Stimulated activated CD4-positive, alpha-beta T cell treated with anti-CD3 and anti-CD28 coated beads, Interleukin-15, amount 100 ng/mL, for 24 hours (primary cell): Measurements from ENCODE around the gene PRDM16.

Source experiments
- DNase-seq: peaks from one replicate; pipeline ENCODE4 v3.0.0-alpha.2; 2020

PRDM16 gene

GRCh38 chr1:3070644-3071564, 1.9 kb downstream of the PRDM16 start:
- DNase-seq, result no peak

GRCh38 chr1:3071565-3072390, 2.8 kb downstream of the PRDM16 start:
- DNase-seq, result no peak

- DNase-seq, result no peak
Observed at GRCh38 chr1:3072391-3073185, 3.6 kb downstream of the PRDM16 start.

GRCh38 chr1:3073186-3073488, 4.1 kb downstream of the PRDM16 start:
- DNase-seq, result no peak

- no peak for DNase-seq
Observed at GRCh38 chr1:3073489-3074296, 4.7 kb downstream of the PRDM16 start.

- no peak for DNase-seq
Observed at GRCh38 chr1:3074297-3074741, 5.3 kb downstream of the PRDM16 start.

GRCh38 chr1:3074800-3075199, 5.8 kb downstream of the PRDM16 start:
- no peak for DNase-seq

- no peak for DNase-seq
Observed at GRCh38 chr1:3075666-3076362, 6.8 kb downstream of the PRDM16 start.

- DNase-seq, result no peak
Observed at GRCh38 chr1:3076363-3076740, 7.3 kb downstream of the PRDM16 start.

- DNase-seq, result no peak
Observed at GRCh38 chr1:3077081-3077480, 8.1 kb downstream of the PRDM16 start.

GRCh38 chr1:3077561-3077960, 8.6 kb downstream of the PRDM16 start:
- DNase-seq, result no peak

GRCh38 chr1:3078430-3078861, 9.4 kb downstream of the PRDM16 start:
- no peak for DNase-seq

GRCh38 chr1:3078871-3079270, 9.9 kb downstream of the PRDM16 start:
- no peak for DNase-seq

GRCh38 chr1:3079381-3080052, 10.5 kb downstream of the PRDM16 start:
- DNase-seq, result no peak

GRCh38 chr1:3080053-3080955, 11.3 kb downstream of the PRDM16 start:
- DNase-seq, result no peak

- no peak for DNase-seq
Observed at GRCh38 chr1:3081171-3081683, 12.2 kb downstream of the PRDM16 start.

- no peak for DNase-seq
Observed at GRCh38 chr1:3082051-3082450, 13.0 kb downstream of the PRDM16 start.

- no peak for DNase-seq
Observed at GRCh38 chr1:3082571-3083516, 13.8 kb downstream of the PRDM16 start.

GRCh38 chr1:3084154-3084553, 15.2 kb downstream of the PRDM16 start:
- no peak for DNase-seq
